HG03457 (cell line): Measurements from ENCODE around the gene HELQ.

Experiments used
- ATAC-seq: cut with Tn5 transposase; IDR thresholded peaks from one replicate; pipeline ENCODE4 v1.9.1; 2021; ENCODE audit warnings: moderate number of reproducible peaks; ENCODE audit not compliant: unreplicated experiment

HELQ gene

DNA sequence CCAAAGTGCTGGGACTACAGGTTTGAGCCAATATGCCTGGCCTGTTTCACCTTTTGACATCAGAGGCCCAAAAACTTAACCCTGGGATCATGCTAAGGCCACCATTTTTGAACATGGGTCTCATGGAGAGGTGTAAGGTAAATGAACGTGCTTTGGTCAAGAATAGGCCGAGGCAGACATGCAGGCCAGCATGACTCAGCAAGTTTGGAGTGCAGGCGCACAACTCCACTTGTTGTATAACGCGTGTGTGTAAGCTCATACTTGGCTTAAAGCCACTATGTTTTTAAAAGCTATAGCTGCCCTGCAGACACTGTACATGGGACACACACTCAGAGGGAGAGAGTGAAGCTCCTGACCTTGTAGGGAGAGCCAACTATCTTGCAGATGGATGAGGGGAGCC is 77.2 kb downstream of the HELQ start:
- no peak for ATAC-seq

DNA sequence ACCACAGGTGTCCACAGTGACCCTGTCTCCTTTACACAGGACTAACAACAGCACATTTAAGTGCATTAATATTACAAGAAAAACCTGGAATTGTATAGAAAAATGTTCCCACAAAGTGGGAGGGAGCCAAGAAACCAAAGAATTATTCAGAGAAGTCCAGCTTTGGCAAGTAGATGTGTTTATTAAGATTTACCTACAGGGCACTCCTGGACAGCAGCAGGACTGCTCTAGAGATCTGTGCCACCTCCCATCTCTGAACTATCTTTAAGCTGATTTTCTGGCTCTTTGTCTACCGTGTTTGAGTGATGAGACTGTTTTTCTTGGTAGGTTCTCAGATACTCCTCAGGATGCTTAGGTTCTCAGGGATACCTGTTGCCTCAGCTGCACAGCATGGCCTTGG is 82.7 kb downstream of the HELQ start:
- ATAC-seq: no peak

DNA sequence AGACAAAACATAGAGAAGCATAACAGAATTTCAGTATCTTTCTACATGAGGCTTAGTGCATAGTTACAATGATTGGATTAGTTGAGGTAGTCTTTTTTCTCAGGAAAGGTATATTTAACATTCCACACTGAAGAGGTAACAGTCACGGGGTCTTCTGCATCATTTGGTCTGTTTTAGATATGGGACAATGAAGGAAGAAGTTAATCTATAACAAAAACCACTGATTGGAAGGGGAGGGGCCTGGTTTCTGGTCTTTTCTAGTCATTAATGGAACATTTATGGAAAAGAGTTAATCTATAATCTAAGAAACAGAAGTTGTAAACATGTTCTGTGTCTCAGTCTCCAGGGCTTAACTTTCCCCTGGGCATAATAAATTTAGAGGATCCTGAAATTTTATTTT is 83.7 kb downstream of the HELQ start:
- no peak for ATAC-seq

GRCh38 chr4:83371235-83371634 is 84.4 kb downstream of the HELQ start:
- ATAC-seq: no peak

- ATAC-seq: no peak
These were observed 85.0 kb downstream of the HELQ start for GRCh38 chr4:83370640-83370906.

DNA sequence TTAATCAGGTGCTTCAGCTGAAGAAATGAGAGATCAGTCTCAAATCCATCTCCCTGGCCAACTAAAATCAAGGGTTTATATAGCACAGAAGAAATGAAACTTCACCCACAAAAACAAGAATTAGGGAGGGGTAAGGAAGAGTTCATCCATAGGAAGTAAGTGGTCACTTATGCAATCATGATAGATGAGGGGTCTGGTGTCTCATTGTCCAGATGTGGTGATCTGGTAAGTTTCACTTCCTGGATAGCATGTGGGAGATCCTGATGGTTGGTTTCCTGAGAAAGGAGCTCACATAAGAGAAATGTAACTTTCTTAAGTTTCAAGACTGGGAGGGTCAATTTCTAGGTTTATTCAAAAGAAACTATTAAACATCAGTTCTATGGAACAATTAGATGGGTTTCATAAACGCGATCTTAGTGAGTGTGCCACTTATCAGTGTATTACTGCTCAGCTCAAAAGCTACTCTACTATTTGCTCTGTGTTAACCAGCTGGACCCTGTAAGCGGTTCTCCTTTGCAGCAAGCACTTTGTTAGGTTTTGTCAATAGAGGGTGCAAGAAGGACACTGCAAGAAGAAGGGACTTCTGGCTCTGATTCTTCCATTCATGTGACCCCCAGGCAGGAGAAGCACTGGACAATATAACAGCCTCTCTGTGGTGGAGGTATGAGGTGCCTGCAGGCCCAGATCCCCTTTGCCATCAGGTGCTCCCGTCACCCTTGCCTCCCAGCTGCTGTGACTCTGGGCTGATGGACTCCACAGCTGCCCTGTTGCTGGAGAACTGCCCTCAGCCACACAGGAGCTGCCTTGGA is 85.6 kb downstream of the HELQ start:
- ATAC-seq: no peak

DNA sequence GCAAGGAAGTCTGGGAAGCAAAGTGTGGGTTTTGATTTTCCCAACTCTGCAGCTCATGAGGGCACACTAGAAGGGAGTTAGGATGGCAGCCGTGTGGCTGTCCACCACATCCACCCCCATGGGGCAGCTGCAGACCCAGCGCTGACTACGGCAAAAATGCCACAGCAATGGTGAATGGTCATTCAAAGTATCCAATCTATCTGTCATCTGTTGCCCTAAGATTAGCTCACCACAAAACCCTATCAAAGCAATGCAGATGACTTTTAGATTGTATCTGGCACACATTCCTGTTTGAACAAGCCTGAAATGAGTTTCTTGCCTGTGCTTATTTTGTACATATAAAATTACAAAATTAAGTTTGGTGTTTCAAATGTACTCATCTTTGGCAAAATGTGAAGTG is 91.3 kb downstream of the HELQ start:
- no peak for ATAC-seq

DNA sequence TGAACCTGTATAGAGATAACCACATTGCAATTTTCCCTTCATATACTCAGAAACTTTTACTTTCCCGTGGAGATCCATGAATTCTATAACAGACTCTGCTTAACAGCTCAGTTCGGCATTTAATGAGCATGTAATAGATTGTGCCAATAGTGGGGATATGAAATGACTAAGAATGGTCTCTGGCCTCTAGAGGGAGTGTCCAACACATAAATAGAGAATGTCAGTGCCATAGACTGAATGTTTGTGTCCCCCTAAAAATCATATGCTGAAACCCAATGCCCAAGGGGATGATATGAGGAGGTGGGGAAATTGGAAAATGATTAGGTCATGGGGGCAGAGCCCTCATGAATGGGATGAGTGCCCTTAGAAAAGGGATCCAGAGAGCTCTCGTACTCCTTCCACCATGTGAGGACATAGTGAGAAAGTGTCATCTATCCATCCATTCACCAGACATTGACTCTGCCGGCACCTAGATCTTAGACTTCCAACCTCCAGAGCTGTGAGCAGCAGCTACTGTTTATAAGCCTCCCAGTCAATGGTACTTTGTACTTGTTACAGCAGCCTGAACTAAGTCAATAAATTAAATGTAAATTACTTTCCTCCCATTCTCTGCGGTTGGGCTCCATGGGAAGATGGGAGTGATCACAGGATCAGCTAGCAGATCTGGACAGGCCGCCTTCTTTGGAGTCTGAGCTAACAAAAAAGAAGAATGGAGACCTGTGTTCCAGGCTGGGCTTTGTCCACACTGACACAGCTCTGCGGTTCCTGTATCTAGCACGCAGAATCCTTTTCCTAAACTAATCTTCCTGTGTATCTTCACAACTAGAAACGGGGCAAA is 92.9 kb downstream of the HELQ start:
- ATAC-seq: no peak

GRCh38 chr4:83361416-83362103 is 94.1 kb downstream of the HELQ start:
- ATAC-seq: no peak

DNA sequence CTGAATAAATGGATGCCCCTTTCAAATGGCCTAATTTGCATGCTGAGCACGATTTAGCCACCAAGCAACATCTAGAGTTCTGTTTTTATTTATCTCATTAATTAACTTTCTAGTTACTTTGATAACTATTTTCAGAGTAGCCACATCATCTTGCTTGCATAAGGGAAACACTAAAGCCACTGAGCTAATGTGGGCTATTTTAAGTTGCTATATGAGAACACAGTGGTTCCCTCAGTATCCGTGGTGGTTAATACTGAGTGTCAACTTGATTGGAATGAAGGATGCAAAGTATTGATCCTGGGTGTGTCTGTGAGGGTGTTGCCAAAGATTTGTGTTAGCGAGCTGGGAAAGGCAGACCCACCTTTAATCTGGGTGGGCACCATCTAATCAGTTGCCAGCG is 95.6 kb downstream of the HELQ start:
- ATAC-seq: no peak

- ATAC-seq: no peak
These were observed 97.2 kb downstream of the HELQ start for GRCh38 chr4:83358410-83358809.
